ENCODE data around the gene CYP4A11.
"Not testable (repeated sequence)": the region's sequence is repeated elsewhere in the genome, so short reads cannot be mapped to it uniquely, and the experiment has no call there.

GRCh38 chr1:46962272-46962671 lies 21.0 kb upstream of the CYP4A11 start:
- TF ChIP-seq REST (IDR thresholded peaks at IDR 0.05; ENCODE audit: unreplicated experiment); CTCF (conservative IDR thresholded peaks at IDR 0.05; ENCODE audit: low read depth in 2 of 2); EZH2phosphoT487 (IDR thresholded peaks at IDR 0.05; ENCODE audit: unreplicated experiment); POLR2AphosphoS5 (IDR thresholded peaks at IDR 0.05; ENCODE audit: low read depth); CREB1 (CRISPR knock-in tag; IDR thresholded peaks at IDR 0.05; ENCODE audit: low read depth); EZH2 (IDR thresholded peaks at IDR 0.05; ENCODE audit: low read depth, unreplicated experiment): not testable (repeated sequence)

Data from GM23338 (cell line).